ENCODE results near the gene ABHD5. TPM values are rescaled to one million over a fixed set of nuclear protein-coding genes. Genes with fewer than 3 reads are reported as not detected.

Gene ABHD5
- total RNA-seq (21.1 TPM), polyA plus RNA-seq (ENCODE audit: insufficient read depth, low read depth, low replicate concordance) (19.0 TPM)
- long read RNA-seq, donor 1, full-length matches to known transcripts: 4 of 12 reads
- long read RNA-seq, donor 1, partial matches to known transcripts: 8 of 12 reads
- long read RNA-seq, donor 1, other reads (novel, unspliced or antisense): 0 of 12 reads
- long read RNA-seq, donor 2, full-length matches to known transcripts: 2 of 2 reads
- long read RNA-seq, donor 2, partial matches to known transcripts: 0 of 2 reads
- long read RNA-seq, donor 2, other reads (novel, unspliced or antisense): 0 of 2 reads
- long read RNA-seq, donor 3, full-length matches to known transcripts: 7 of 7 reads
- long read RNA-seq, donor 3, partial matches to known transcripts: 0 of 7 reads
- long read RNA-seq, donor 3, other reads (novel, unspliced or antisense): 0 of 7 reads
- long read RNA-seq, donor 4, full-length matches to known transcripts: 3 of 3 reads
- long read RNA-seq, donor 4, partial matches to known transcripts: 0 of 3 reads
- long read RNA-seq, donor 4, other reads (novel, unspliced or antisense): 0 of 3 reads
- long read RNA-seq, donor 5, full-length matches to known transcripts: 1 of 1 reads
- long read RNA-seq, donor 5, partial matches to known transcripts: 0 of 1 reads
- long read RNA-seq, donor 5, other reads (novel, unspliced or antisense): 0 of 1 reads
- long read RNA-seq, donor 6, full-length matches to known transcripts: 12 of 12 reads
- long read RNA-seq, donor 6, partial matches to known transcripts: 0 of 12 reads
- long read RNA-seq, donor 6, other reads (novel, unspliced or antisense): 0 of 12 reads
- long read RNA-seq, donor 7, full-length matches to known transcripts: 11 of 19 reads
- long read RNA-seq, donor 7, partial matches to known transcripts: 3 of 19 reads
- long read RNA-seq, donor 7, other reads (novel, unspliced or antisense): 5 of 19 reads
- long read RNA-seq, donor 8, full-length matches to known transcripts: 2 of 2 reads
- long read RNA-seq, donor 8, partial matches to known transcripts: 0 of 2 reads
- long read RNA-seq, donor 8, other reads (novel, unspliced or antisense): 0 of 2 reads
- long read RNA-seq, donor 9, full-length matches to known transcripts: 4 of 4 reads
- long read RNA-seq, donor 9, partial matches to known transcripts: 0 of 4 reads
- long read RNA-seq, donor 9, other reads (novel, unspliced or antisense): 0 of 4 reads
- long read RNA-seq, donor 10, full-length matches to known transcripts: 6 of 6 reads
- long read RNA-seq, donor 10, partial matches to known transcripts: 0 of 6 reads
- long read RNA-seq, donor 10, other reads (novel, unspliced or antisense): 0 of 6 reads

- no peak for FAIRE-seq
Observed at GRCh38 chr3:43690400-43691119, at the start of gene ABHD5. TSS of gene ABHD5 (plus strand) at chr3:43690938. CDS start at chr3:43690993, 55 bp downstream.

GRCh38 chr3:43641306-43642114, 49.2 kb upstream of the ABHD5 start:
- Histone ChIP-seq H3K4me3 (ENCODE audit: low read length in 3 of 3) (no peak overlapping the region), H3K4me1 (ENCODE audit: control insufficient read depth in 2 of 3, insufficient read depth in 2 of 3, low read depth in 1 of 3, low read length in 3 of 3) (no peaks in the 10 kb centered on the region), H3K9ac (ENCODE audit: low read length in 3 of 3) (no peak overlapping the region), H3K27ac (ENCODE audit: low read depth in 2 of 2, low read length in 2 of 2) (no peak overlapping the region), H3K36me3 (ENCODE audit: control insufficient read depth in 2 of 3, insufficient read depth in 3 of 3, low read length in 3 of 3) (no peaks in the 10 kb centered on the region), H3K9me3 (ENCODE audit: control insufficient read depth in 2 of 3, insufficient read depth in 1 of 3, low read length in 3 of 3) (no peaks in the 10 kb centered on the region), H3K27me3 (ENCODE audit: control insufficient read depth, insufficient read depth, low read length) (no peaks in the 10 kb centered on the region)
- DNase-seq: no peak
- intact Hi-C loops (cut with DNase I): no loop called here
- no peak for FAIRE-seq
- TF ChIP-seq CTCF (IDR thresholded peaks at IDR 0.05; ENCODE audit: borderline replicate concordance, extremely low read depth, insufficient read depth): no peak

More at GRCh38 chr3:43690400-43691119, at the start of gene ABHD5:
- TF ChIP-seq CTCF (IDR thresholded peaks at IDR 0.05; ENCODE audit: borderline replicate concordance, extremely low read depth, insufficient read depth): peak; percentile 35
- Histone ChIP-seq H3K27ac (ENCODE audit: low read depth in 2 of 2, low read length in 2 of 2) (peak within 1 kb of the TSS; percentile 90 to 92), H3K4me1 (ENCODE audit: control insufficient read depth in 2 of 3, insufficient read depth in 2 of 3, low read depth in 1 of 3, low read length in 3 of 3) (peaks cover 0 to 9% (median 0%) of the 10 kb centered on the region in 3 donors), H3K36me3 (ENCODE audit: control insufficient read depth in 2 of 3, insufficient read depth in 3 of 3, low read length in 3 of 3) (no peaks in the 10 kb centered on the region), H3K27me3 (ENCODE audit: control insufficient read depth, insufficient read depth, low read length) (no peaks in the 10 kb centered on the region), H3K9ac (ENCODE audit: low read length in 3 of 3) (peak within 1 kb of the TSS; percentile 67 to 96 (median 74)), H3K9me3 (ENCODE audit: control insufficient read depth in 2 of 3, insufficient read depth in 1 of 3, low read length in 3 of 3) (no peaks in the 10 kb centered on the region), H3K4me3 (ENCODE audit: low read length in 3 of 3) (peak within 1 kb of the TSS; percentile 92 to 94 (median 93))
- intact Hi-C loops (cut with DNase I): no loop called here
- peak; percentile 94 to 99 (median 97) for DNase-seq

Measured in kidney (tissue), 22 donors.